Gastroesophageal sphincter (tissue), 4 donors: Measurements from ENCODE around the gene PTPRG. TPM values are rescaled to one million over a fixed set of nuclear protein-coding genes. Genes with fewer than 3 reads are reported as not detected.

ENCODE experiments used
- ATAC-seq: fragments of 150-250 bp; one replicate; pipeline ENCODE4 v1.9.1; 2016; ENCODE audit warnings: mild to moderate bottlenecking, moderate library complexity
- H3K27ac ChIP-seq, 4 donors: fragments of 200-600 bp; sonication (generic) in 3 of 4; 1 replicate in 3 of 4; 2 replicates in 1 of 4; pipeline ENCODE4 v1.5.1; 2016 to 2019
- H3K27me3 ChIP-seq: fragments of 200-600 bp; sonication (generic); one replicate; pipeline ENCODE4 v1.5.1; 2019
- H3K36me3 ChIP-seq, 2 donors: fragments of 200-600 bp; sonication (generic); one replicate each; pipeline ENCODE4 v1.5.1; 2019; ENCODE audit warnings: control low read depth in 1 of 2
- H3K4me1 ChIP-seq, 3 donors: fragments of 200-600 bp; sonication (generic); 1 replicate in 2 of 3; 2 replicates in 1 of 3; pipeline ENCODE4 v1.5.1; 2016 to 2019; ENCODE audit warnings: control low read depth in 2 of 3
- H3K4me3 ChIP-seq, 2 donors: fragments of 200-600 bp; sonication (generic); one replicate each; pipeline ENCODE4 v1.5.1; 2019; ENCODE audit warnings: mild to moderate bottlenecking in 1 of 2, moderate library complexity in 1 of 2
- H3K9me3 ChIP-seq, 3 donors: fragments of 200-600 bp; sonication (generic); one replicate each; pipeline ENCODE4 v1.5.1; 2017 to 2019; ENCODE audit warnings: control low read depth in 2 of 3
- EP300 ChIP-seq: sonication (generic); formaldehyde crosslinking; IDR thresholded peaks from one replicate; pipeline ENCODE4 v1.6.1; 2017; ENCODE audit warnings: antibody characterized with exemption, mild to moderate bottlenecking
- POLR2A ChIP-seq, 2 donors: fragments of 450-650 bp; IDR thresholded peaks; one replicate each; pipeline ENCODE4 v1.6.1; 2017; ENCODE audit warnings: antibody characterized with exemption in 2 of 2, mild to moderate bottlenecking in 2 of 2, moderate library complexity in 1 of 2
- POLR2AphosphoS5 ChIP-seq: sonication (generic); formaldehyde crosslinking; IDR thresholded peaks from one replicate; pipeline ENCODE4 v1.6.1; 2017; ENCODE audit warnings: antibody characterized with exemption
- WGBS, 2 donors: methylation state at CpG; one replicate each; pipeline ENCODE4 v1.1.5; 2018; ENCODE audit warnings: low coverage in 1 of 2; 5-methylcytosine and 5-hydroxymethylcytosine counted together
- small RNA-seq, 4 donors: library from RNA; depleted of rRNA; stranded (forward); fragments of <200 nt; gene quantifications; one replicate each; pipeline ENCODE3, GENCODE V24; 2016
- total RNA-seq, 4 donors: library from RNA; depleted of rRNA; stranded (reverse); fragments of >200 nt; gene quantifications; one replicate each; pipeline ENCODE4 v1.1.0, GENCODE V29; 2016
- TF ChIP-seq, protein P1 (sequence below), 4 experiments: fragments of 200-600 bp in 2 of 4; fragments of 450-650 bp in 2 of 4; sonication (generic) in 1 of 4; IDR thresholded peaks; one replicate each; pipeline ENCODE4 v1.5.1; 2017 to 2019; ENCODE audit warnings: antibody characterized with exemption in 4 of 4, mild to moderate bottlenecking in 2 of 4, moderate library complexity in 2 of 4

The PTPRG gene
- total RNA-seq, 4 donors from 2014 or later, result 48.7 to 81.9 (median 52.8) TPM

DNA sequence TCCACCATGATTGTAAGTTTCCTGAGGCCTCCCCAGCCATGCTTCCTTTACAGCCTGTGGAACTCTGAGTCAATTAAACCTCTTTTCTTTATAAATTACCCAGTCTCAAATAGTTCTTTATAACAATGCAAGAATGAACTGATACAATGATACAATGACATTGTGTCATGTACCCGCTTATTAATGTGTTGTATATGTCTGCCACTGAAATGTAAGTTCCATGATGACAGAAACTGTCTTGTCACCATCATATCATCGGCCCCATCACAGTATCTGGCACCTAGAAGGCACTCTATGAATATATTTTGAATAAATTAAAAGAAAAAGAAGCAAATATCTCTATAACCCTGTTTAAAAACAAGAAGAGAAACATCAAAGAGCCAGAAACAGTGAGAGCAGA lies 782.4 kb downstream of the PTPRG start:
- H3K4me3 ChIP-seq, result no peak overlapping the region
- 64 to 69% methylated on average over 2 of the region's 2 CpGs for WGBS, 2 donors
- no peaks in the 10 kb centered on the region for H3K4me1 ChIP-seq
- peaks cover under 1% of the 10 kb centered on the region for H3K27me3 ChIP-seq
- H3K27ac ChIP-seq, result no peak overlapping the region
- ATAC-seq, result no peak
- no peaks in the 10 kb centered on the region for H3K9me3 ChIP-seq
- no peaks in the 10 kb centered on the region for H3K36me3 ChIP-seq
- no peak for TF ChIP-seq POLR2A (IDR thresholded peaks at IDR 0.05)
- no peak for TF ChIP-seq POLR2AphosphoS5
- TF ChIP-seq, protein P1, sequence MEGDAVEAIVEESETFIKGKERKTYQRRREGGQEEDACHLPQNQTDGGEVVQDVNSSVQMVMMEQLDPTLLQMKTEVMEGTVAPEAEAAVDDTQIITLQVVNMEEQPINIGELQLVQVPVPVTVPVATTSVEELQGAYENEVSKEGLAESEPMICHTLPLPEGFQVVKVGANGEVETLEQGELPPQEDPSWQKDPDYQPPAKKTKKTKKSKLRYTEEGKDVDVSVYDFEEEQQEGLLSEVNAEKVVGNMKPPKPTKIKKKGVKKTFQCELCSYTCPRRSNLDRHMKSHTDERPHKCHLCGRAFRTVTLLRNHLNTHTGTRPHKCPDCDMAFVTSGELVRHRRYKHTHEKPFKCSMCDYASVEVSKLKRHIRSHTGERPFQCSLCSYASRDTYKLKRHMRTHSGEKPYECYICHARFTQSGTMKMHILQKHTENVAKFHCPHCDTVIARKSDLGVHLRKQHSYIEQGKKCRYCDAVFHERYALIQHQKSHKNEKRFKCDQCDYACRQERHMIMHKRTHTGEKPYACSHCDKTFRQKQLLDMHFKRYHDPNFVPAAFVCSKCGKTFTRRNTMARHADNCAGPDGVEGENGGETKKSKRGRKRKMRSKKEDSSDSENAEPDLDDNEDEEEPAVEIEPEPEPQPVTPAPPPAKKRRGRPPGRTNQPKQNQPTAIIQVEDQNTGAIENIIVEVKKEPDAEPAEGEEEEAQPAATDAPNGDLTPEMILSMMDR (IDR thresholded peaks at IDR 0.05), result no peak
- TF ChIP-seq EP300, result no peak

Small RNA genes lying within 50 kb of the gene (small RNA-seq; reads per million reads assigned to genes)
- 0 reads per million in 4 donors for gene RF00019
- 0 reads per million in 4 donors for gene RNU2-10P
